GM18505 (cell line): ENCODE results near the gene NCOR1.
A peak's percentile ranks its signal among the peaks of the same experiment; 100 is the strongest.

Source experiments
- ATAC-seq: cut with Tn5 transposase; IDR thresholded peaks from one replicate; pipeline ENCODE4 v1.9.1; 2021; ENCODE audit not compliant: unreplicated experiment
- POLR2A ChIP-seq: IDR thresholded peaks from 4 replicates; pipeline ENCODE4 v1.6.1; 2011; ENCODE audit warnings: borderline replicate concordance; ENCODE audit not compliant: insufficient read depth, insufficient read length; ENCODE audit errors: extremely low read depth

The NCOR1 gene

DNA sequence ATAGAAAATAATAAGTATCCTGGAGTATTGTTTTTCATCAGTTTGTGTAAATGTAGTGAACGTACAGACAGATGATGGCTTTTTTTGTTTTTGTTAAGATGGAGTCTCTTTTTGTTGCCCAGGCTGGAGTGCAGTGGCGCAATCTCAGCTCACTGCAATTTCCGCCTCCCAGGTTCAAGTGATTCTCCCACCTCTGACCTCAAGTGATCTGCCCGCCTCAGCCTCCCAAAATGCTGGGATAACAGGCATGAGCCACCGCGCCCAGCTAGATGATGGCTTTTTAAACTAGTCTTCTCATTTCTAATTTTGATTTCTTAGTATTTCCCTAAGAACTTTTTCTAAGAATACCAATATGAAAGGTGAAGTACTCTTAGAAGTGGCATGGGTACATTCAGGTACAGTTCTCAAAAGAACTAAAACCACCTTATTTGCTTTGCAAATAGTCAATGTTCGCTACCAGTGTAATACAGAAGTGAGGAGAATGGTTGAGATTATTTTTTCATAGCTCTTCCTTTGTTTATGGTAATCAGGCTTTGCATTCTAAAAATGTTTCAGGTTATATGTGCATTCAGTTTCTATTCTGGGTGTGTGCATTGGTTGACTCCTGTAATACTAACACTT is 181.5 kb downstream of the NCOR1 start:
- no peak for TF ChIP-seq POLR2A
- ATAC-seq, result no peak

DNA sequence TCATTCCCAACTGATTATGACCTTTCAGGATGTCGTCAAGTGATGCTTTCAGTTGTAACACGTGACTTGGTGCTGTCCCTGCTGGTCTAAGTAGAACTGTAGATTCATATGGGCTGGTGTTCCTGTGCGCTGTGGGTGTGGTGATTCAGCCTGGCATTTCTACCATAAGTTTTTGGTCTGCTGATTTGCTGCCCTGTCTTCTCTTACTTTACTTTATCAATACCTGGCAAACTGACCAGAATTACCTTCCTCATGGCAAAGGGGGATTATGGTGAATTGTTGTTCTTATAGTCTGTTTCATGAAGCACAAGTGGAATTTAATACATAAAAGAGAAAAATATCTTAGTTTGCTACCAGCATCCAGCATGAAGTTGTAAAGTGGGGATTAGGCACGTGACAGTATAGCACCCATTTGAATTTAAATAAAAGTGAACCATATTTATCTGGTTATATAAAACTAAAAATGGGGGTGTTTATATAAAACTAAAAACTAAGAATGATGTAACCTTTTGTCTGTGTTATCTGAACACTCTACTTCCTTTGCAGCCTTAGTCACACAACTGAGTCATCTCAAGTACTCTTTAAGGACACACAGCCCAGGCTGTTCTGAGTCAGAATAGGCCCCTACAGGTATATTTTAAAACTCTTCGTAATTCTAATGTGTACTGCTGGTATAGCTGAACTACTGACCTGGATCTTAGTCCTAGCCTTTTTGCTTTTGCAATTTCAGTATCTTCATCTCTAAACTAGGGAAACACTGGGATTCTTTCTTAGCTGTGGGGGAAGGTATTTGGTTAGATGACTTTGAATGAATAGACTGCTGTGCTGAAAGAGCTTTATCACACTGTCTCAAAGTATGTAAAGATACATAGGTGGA is 187.4 kb downstream of the NCOR1 start:
- ATAC-seq, result peak; percentile 92
- TF ChIP-seq POLR2A, result no peak

DNA sequence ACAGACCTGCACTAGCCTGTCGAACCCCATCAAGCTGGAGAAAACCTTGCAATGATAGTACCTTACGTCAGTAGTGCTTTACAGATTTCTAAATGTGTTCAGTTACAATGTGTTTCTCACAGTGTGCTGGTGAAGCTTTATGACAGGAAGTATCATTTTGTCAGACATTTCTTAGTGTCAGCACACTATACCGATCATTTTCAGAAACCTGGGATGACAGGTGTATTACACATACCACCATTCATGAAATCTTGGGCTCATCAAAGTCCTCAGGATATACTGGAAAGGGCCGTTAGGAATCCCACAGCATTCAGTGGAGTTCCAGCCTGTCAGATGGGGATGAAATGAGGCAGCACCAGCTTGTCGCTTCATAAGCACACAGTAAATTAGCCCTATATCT is 188.4 kb downstream of the NCOR1 start:
- TF ChIP-seq POLR2A, result no peak
- ATAC-seq, result no peak

DNA sequence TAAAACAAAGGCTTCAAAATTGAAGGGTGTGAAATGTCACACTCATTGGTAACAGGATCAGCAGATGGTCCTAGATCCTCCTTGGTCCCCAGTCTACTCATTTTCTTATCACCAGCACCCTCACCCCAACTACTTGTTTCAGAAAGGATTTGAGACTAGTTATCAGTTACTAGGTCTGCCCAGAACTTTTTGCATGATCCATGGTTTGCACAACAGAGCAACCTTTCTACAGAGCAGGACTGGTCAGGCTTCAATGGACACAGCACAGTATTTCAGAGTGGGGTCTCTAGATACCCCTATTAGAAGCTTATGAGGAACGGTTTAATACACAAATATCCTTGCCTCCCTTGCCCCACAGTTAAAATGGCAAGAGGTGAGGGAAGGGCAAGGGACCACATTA is 190.1 kb downstream of the NCOR1 start:
- no peak for ATAC-seq
- TF ChIP-seq POLR2A, result no peak

DNA sequence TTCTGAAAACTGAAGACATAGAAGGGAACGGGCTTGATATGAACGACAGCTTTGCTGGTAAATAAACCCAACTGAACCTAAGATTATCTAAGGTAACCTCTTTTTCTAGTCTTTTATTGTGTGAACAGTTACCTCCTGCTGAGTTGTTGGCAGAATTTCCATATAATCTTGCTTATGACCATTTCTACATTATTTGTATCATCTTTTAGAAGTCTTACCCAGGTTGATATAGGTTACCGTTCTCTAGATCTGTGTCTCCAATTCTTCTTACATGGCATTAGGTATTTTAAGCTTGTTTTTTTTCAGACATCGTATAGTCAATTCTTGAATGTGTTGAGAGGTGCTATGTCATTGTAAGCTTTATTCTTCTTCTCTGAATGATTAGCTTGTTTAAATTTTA is 191.5 kb downstream of the NCOR1 start:
- TF ChIP-seq POLR2A, result no peak

DNA sequence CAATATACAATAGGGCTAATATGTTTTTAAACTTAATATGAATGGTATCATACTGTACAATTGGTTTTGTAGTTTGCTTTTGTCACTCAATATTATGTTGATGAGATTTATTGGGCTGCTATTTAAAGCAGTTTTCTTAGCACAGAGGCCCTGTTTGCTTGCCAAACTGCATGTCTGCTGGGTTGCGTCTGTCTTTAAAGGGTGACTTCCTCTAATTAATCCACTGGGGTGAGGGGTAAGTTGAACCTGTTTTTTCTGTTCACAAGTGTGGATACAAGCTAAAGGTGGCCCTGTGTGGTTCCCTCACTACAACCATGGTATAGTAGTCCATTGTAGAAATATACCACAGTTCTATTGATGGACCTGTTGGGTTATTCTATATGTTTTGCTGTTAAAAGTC is 196.0 kb downstream of the NCOR1 start:
- no peak for ATAC-seq
- no peak for TF ChIP-seq POLR2A

More for the DNA sequence above, 191.5 kb downstream of the NCOR1 start:
- ATAC-seq, result no peak

DNA sequence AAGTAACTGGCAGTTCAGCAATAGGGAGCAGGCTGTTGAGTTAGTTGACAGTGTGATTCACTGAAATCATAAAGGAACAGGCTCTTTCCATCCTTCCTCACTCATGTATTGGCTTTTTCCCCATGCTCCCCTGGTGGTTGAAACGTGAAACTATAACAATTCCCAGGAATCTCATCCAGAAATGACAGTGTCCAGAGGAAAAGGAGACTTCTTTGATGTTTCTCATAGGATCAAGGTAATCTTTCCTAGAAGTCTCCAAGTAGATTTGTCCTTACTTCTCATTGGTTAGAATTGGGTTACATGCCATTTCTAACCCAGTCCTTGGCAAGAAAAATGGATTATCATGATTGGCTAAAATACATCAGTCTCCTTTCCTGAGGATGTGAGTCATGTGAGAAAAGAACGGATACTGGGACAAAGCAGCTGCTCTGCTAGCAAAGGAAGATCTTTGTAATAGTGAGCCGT is 201.4 kb downstream of the NCOR1 start:
- ATAC-seq, result no peak

DNA sequence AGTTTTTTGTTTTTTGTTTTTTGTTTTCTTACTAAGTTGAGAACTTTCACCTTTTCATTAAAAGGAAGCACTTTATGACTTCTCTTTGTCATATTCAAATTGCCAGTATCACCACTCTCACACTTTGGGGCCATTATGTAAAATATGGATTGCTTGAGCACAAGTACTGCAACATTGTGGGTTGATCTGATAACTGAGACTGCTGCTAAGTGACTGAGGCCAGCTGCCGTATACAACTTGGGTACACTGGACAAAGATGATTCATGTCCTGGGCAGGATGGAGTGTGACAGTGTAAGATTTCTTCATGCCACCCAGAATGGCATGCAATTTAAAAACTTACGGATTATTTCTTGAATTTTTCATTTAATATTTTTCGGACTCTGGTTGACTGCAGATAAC is 207.9 kb downstream of the NCOR1 start:
- no peak for TF ChIP-seq POLR2A
- ATAC-seq, result no peak

More for the DNA sequence above, 201.4 kb downstream of the NCOR1 start:
- TF ChIP-seq POLR2A, result no peak

DNA sequence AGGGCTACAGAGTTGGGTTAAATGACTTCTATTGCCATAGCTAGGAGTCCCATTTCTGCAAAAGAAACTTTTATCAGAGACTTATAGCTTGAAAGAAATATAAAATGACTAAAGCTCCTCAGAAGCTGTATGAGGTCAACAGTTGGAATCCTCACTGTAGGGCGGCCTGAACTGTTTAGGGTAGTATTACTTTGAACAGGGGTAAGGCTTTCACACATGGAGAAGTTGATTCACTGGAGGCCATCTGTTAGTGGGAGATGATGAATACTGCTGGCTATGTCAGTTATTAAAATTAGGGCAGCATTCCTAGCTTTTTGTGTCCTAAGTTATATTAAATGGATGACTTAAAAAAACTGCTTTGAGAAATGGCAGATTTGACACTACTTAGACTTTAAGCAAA is 209.7 kb downstream of the NCOR1 start:
- no peak for TF ChIP-seq POLR2A
- no peak for ATAC-seq

DNA sequence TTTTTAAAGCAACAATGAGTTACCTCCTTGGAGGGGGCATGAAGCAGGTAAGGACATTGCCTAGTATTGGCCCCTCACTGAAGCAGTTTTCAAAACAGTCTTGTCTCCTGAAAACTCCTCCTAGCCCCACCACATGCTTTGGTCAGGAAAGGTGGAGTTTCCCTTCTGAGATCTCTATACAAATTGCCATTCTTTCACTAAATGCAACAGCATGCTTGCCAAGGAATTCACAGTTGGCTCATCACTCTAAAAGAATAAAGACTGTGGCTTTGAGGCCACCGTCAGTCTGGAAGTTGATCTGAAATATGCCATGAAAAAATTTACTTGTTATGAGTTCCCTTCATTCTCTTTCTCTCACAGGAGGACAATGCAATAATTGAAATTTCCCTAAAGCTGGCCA is 211.5 kb downstream of the NCOR1 start:
- no peak for ATAC-seq
- no peak for TF ChIP-seq POLR2A

DNA sequence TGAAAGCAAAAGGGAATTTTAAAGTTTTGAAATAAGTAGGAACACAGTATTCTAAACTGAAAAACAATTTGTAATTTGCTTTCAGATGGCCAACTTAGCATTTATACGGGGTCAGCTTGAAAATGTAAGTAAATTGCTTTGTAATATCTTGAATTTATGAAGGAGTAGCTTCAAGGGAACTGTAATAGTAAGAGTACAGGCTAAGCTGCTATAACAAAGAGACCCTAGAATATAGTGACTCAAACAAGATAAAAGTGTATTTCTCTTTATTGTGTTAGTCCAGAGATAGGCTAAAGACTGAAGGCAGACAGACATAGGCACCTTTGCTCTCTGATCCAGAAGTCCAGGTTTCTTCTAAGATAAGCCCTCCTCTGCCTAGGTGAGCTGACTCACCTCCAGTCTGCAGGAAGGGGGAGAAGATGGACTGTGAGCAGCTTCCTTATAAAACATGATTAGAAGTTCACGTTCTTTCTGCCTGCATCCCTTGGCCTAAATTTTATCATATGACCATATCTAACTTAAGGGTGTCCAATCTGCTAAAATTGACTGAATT is 212.6 kb downstream of the NCOR1 start:
- TF ChIP-seq POLR2A, result no peak
- no peak for ATAC-seq

DNA sequence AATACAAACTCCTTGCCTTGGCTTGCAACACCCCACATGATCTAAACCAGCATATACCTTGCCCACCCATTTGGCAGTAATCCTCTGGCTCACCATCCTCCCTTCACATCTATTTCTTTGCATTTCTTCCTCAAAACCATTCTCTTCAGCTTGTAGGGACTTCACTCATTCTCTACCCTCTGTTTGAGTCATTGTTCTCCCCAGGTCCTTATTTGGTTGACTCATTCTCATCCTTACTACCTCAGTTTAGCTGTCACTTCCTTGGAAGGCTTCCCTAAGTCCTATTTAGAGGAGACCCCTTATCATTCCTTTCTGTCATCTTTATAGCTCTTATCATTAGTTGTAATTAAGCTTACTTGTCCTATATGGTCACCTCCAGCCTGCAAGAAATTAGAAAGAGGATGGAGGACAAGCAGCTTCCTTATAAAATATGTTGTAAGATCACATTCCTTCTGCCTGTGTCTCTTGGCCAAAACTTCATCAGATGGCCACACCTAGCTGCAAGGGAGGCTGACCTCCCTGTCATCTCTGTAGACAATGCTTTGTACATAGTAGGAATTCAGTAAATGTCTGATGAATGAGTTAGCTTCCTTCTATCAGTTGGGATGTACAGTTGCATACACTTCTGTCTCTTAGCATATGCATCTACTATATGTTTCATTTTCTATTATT is 214.0 kb downstream of the NCOR1 start:
- no peak for ATAC-seq
- no peak for TF ChIP-seq POLR2A
